MM.1S (cell line): ENCODE data around the gene PTPRN2.

Experiments used
- CTCF ChIP-seq: fragments of 300-600 bp; sonication (generic); IDR thresholded peaks from 2 replicates; pipeline ENCODE4 v1.5.1; 2016; ENCODE audit warnings: antibody characterized with exemption, low read length, mixed read lengths
- EZH2 ChIP-seq: fragments of 300-600 bp; sonication (generic); optimal IDR thresholded peaks from 2 replicates; pipeline ENCODE3; 2017; ENCODE audit warnings: low read depth, mild to moderate bottlenecking, antibody characterized with exemption, low read length, mixed read lengths

- TF ChIP-seq CTCF (no peak), EZH2 (no peak)
Observed at GRCh38 chr7:157594306-157594705, 993.3 kb downstream of the PTPRN2 start.
